NT2/D1 (cell line): ENCODE results near the gene TERB1.

Source experiments
- DNase-seq: peaks from one replicate; pipeline ENCODE4 v3.0.0-alpha.2; 2011; ENCODE audit warnings: low read depth, low spot score
- H3K27me3 ChIP-seq: 2 replicates; pipeline ENCODE4 v1.6.0; 2011; ENCODE audit warnings: mild to moderate bottlenecking; ENCODE audit not compliant: insufficient read length, insufficient read depth
- H3K36me3 ChIP-seq: 2 replicates; pipeline ENCODE4 v1.6.1; 2011; ENCODE audit warnings: mild to moderate bottlenecking, low read length, mixed read lengths; ENCODE audit not compliant: insufficient read depth, insufficient read length
- H3K4me1 ChIP-seq: 2 replicates; pipeline ENCODE4 v1.5.1; 2011; ENCODE audit not compliant: insufficient read depth, insufficient read length
- H3K4me3 ChIP-seq: 2 replicates; pipeline ENCODE4 v1.5.1; 2011; ENCODE audit warnings: low read depth; ENCODE audit not compliant: insufficient read length
- H3K9ac ChIP-seq: 2 replicates; pipeline ENCODE4 v1.6.0; 2011; ENCODE audit warnings: low read depth; ENCODE audit not compliant: insufficient read length
- H3K9me3 ChIP-seq: 2 replicates; pipeline ENCODE4 v1.5.1; 2011; ENCODE audit warnings: mild to moderate bottlenecking, low read length; ENCODE audit not compliant: insufficient read depth
- SUZ12 ChIP-seq: IDR thresholded peaks from 2 replicates; pipeline ENCODE4 v1.6.1; 2011; ENCODE audit not compliant: insufficient read length, insufficient read depth; ENCODE audit errors: extremely low read depth
- YY1 ChIP-seq: IDR thresholded peaks from 2 replicates; pipeline ENCODE4 v1.6.1; 2011; ENCODE audit not compliant: insufficient read length, insufficient read depth
- ZNF274 ChIP-seq: IDR thresholded peaks from 2 replicates; pipeline ENCODE4 v1.6.1; 2011; ENCODE audit warnings: mild to moderate bottlenecking, low read depth, low read length

TERB1 gene

DNA sequence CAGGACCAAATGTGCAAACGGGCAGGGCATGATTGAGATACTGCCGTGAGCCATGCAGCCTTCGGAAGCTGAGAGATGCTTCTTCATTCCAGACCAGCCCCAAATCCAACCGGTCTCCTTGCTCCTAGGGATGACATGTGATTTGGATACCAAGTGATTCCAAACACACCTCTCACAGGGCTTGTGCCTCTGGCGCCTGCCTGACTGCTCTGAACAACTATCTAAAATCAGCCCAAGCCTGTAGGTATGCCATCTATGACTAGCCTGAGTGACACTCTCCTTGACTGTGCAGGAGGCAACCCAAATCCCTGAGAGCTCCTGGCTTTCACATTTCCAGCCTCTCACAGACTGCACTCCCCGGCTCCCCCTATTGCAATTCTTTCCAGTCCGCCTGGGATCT, 70.3 kb downstream of the TERB1 start:
- TF ChIP-seq YY1 (no peak), SUZ12 (no peak), ZNF274 (no peak)
- Histone ChIP-seq H3K4me1 (peaks cover 3% of the 10 kb centered on the region), H3K9me3 (no peaks in the 10 kb centered on the region), H3K4me3 (no peak overlapping the region), H3K36me3 (peaks cover 97% of the 10 kb centered on the region), H3K9ac (no peak overlapping the region), H3K27me3 (no peaks in the 10 kb centered on the region)
- no peak for DNase-seq

- TF ChIP-seq ZNF274 (no peak), YY1 (no peak), SUZ12 (no peak)
- no peaks in the 10 kb centered on the region for H3K27me3 ChIP-seq
- no peak overlapping the region for H3K9ac ChIP-seq
- no peak for DNase-seq
- no peaks in the 10 kb centered on the region for H3K9me3 ChIP-seq
- H3K4me3 ChIP-seq, result no peak overlapping the region
- peaks cover 3% of the 10 kb centered on the region for H3K4me1 ChIP-seq
- H3K36me3 ChIP-seq, result peaks cover 99% of the 10 kb centered on the region
These were observed 72.6 kb downstream of the TERB1 start for GRCh38 chr16:66728804-66729203.

- Histone ChIP-seq H3K9ac (no peak overlapping the region), H3K36me3 (peaks cover 99% of the 10 kb centered on the region), H3K4me1 (peaks cover 3% of the 10 kb centered on the region), H3K9me3 (no peaks in the 10 kb centered on the region), H3K27me3 (no peaks in the 10 kb centered on the region), H3K4me3 (no peak overlapping the region)
- no peak for DNase-seq
- TF ChIP-seq SUZ12 (no peak), YY1 (no peak), ZNF274 (no peak)
These were observed 73.1 kb downstream of the TERB1 start for GRCh38 chr16:66728117-66728787.

DNA sequence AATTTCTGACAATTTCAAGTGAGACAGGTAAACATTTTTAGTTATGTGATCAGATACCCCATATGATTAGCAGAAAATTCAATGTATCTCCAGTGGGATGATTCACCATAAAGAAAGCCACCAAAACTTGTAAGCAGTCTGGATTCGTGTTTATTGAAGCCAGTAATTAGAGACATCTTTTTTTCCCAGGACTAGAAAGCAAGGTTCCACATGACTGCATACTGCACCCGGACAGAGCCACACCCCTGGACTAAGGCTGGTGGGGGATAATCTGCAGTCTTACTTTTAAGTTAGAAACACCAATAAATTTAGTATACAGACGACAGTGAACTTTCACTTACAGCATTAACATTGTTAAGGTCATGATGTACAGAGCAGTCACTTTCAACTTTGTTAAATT, 80.6 kb downstream of the TERB1 start:
- TF ChIP-seq YY1 (no peak), ZNF274 (no peak), SUZ12 (no peak)
- Histone ChIP-seq H3K36me3 (peaks cover 63% of the 10 kb centered on the region), H3K4me3 (no peak overlapping the region), H3K9ac (no peak overlapping the region), H3K9me3 (no peaks in the 10 kb centered on the region), H3K27me3 (no peaks in the 10 kb centered on the region), H3K4me1 (no peaks in the 10 kb centered on the region)
- no peak for DNase-seq

- TF ChIP-seq ZNF274 (no peak), YY1 (no peak)
- Histone ChIP-seq H3K27me3 (no peaks in the 10 kb centered on the region), H3K4me1 (no peaks in the 10 kb centered on the region), H3K9ac (no peak overlapping the region), H3K36me3 (peaks cover 48% of the 10 kb centered on the region), H3K9me3 (no peaks in the 10 kb centered on the region), H3K4me3 (no peak overlapping the region)
- DNase-seq, result no peak
These were observed 82.1 kb downstream of the TERB1 start for GRCh38 chr16:66719246-66719645.

- no peak for DNase-seq
- Histone ChIP-seq H3K36me3 (peaks cover 33% of the 10 kb centered on the region), H3K9ac (no peak overlapping the region), H3K4me3 (no peak overlapping the region), H3K4me1 (no peaks in the 10 kb centered on the region), H3K27me3 (no peaks in the 10 kb centered on the region), H3K9me3 (no peaks in the 10 kb centered on the region)
- TF ChIP-seq ZNF274, result no peak
- TF ChIP-seq SUZ12, result no peak
- TF ChIP-seq YY1, result no peak
These were observed 83.6 kb downstream of the TERB1 start for GRCh38 chr16:66717776-66718175.

GRCh38 chr16:66717112-66717675, 84.2 kb downstream of the TERB1 start:
- Histone ChIP-seq H3K27me3 (no peaks in the 10 kb centered on the region), H3K4me1 (no peaks in the 10 kb centered on the region), H3K9ac (no peak overlapping the region), H3K9me3 (no peaks in the 10 kb centered on the region), H3K36me3 (peaks cover 27% of the 10 kb centered on the region), H3K4me3 (no peak overlapping the region)
- DNase-seq, result no peak
- TF ChIP-seq ZNF274 (no peak), YY1 (no peak), SUZ12 (no peak)
